GM12874 (cell line): Measurements from ENCODE around the gene UGT1A8.

Source experiments
- CTCF ChIP-seq: IDR thresholded peaks from 2 replicates; pipeline ENCODE4 v1.5.1; 2011; ENCODE audit warnings: low read depth, mild to moderate bottlenecking, control low read depth, low read length, moderate library complexity; ENCODE audit not compliant: insufficient read depth

The UGT1A8 gene

GRCh38 chr2:233746475-233747282 is 129.2 kb downstream of the UGT1A8 start:
- no peak for TF ChIP-seq CTCF

- TF ChIP-seq CTCF, result no peak
These were observed 129.8 kb downstream of the UGT1A8 start for GRCh38 chr2:233747283-233747544.

GRCh38 chr2:233754872-233755611 is 137.6 kb downstream of the UGT1A8 start:
- TF ChIP-seq CTCF, result no peak

- TF ChIP-seq CTCF, result no peak
These were observed 139.1 kb downstream of the UGT1A8 start for GRCh38 chr2:233756429-233757081.

- no peak for TF ChIP-seq CTCF
These were observed 140.7 kb downstream of the UGT1A8 start for GRCh38 chr2:233758141-233758540.

GRCh38 chr2:233758849-233759248 is 141.4 kb downstream of the UGT1A8 start:
- TF ChIP-seq CTCF, result no peak

- no peak for TF ChIP-seq CTCF
These were observed 142.6 kb downstream of the UGT1A8 start, which contains the start of gene UGT1A1 for GRCh38 chr2:233760043-233760442. TSS of gene UGT1A1 (plus strand) at chr2:233760270. CDS start at chr2:233760288, 18 bp downstream.
